HCT116 (cell line): ENCODE measurements around the gene CLCA2. TPM values are rescaled to one million over a fixed set of nuclear protein-coding genes. Genes with fewer than 3 reads are reported as not detected.

Source experiments
- ATAC-seq: fragments of 200-7000 bp; cut with Tn5 transposase; 2 replicates; pipeline ENCODE4 v1.9.1; 2020; ENCODE audit warnings: mild to moderate bottlenecking, moderate library complexity
- BruUV-seq: library from RNA; stranded (reverse); fragments of 400-500 nt; replicated peaks from 2 replicates; lab custom pipeline; 2021; lab: Mats Ljungman, UMichigan
- CTCF ChIA-PET: fragments of 300-600 bp; sonication (Branson Sonifier 250); formaldehyde crosslinking; loops from one replicate; lab custom pipeline; 2021; ENCODE audit warnings: antibody characterized with exemption; lab: Charles Lee
- POLR2A ChIA-PET: fragments of 300-600, 350-600 bp; sonication (Branson Sonifier 250); formaldehyde crosslinking; loops from one replicate; lab custom pipeline; 2021; ENCODE audit warnings: antibody characterized with exemption; lab: Charles Lee
- RAD21 ChIA-PET, 2 experiments: fragments of 300-600 bp; sonication (Branson Sonifier 250); formaldehyde crosslinking; loops; one replicate each; lab custom pipeline; 2023; ENCODE audit warnings: low total read pairs in 2 of 2; ENCODE audit not compliant: uncharacterized antibody in 2 of 2, unreplicated experiment in 2 of 2, low non-redundant PET in 1 of 2; lab: Charles Lee
- DNase-seq: peaks from one replicate; pipeline ENCODE4 v3.0.0-alpha.2; 2010; ENCODE audit warnings: low read depth, low spot score
- H2AFZ ChIP-seq: fragments of 200-600 bp; shearing (Covaris generic), sonication (generic); 2 replicates; pipeline ENCODE4 v1.6.1; 2017; ENCODE audit warnings: low read depth, mixed run types, mixed read lengths, antibody characterized with exemption, low read length; ENCODE audit not compliant: poor library complexity, severe bottlenecking
- H3K27ac ChIP-seq: 2 replicates; pipeline ENCODE4 v1.5.1; 2012; ENCODE audit warnings: low read depth, low read length
- H3K27me3 ChIP-seq: fragments of 200-600 bp; sonication (generic); 2 replicates; pipeline ENCODE4 v1.6.1; 2016; ENCODE audit warnings: mixed run types, low read length, mixed read lengths; ENCODE audit not compliant: insufficient read depth
- H3K36me3 ChIP-seq, 2 experiments: fragments of 200-500 bp in 1 of 2; fragments of 200-600 bp in 1 of 2; sonication (Bioruptor generic) in 1 of 2; sonication (generic) in 1 of 2; 2 replicates each; pipeline versions ENCODE4 v1.5.1 to v1.6.1; 2014 to 2016; ENCODE audit warnings: low read length in 2 of 2, inconsistent platforms in 1 of 2, mixed read lengths in 1 of 2, mixed run types in 1 of 2; ENCODE audit not compliant: insufficient read depth in 2 of 2, control insufficient read depth in 1 of 2
- H3K4me1 ChIP-seq, 2 experiments: fragments of 200-600 bp in 1 of 2; sonication (generic) in 1 of 2; 2 replicates each; pipeline versions ENCODE4 v1.5.1 to v1.6.1; 2012 to 2017; ENCODE audit warnings: low read length in 2 of 2, inconsistent platforms in 1 of 2, mild to moderate bottlenecking in 1 of 2, mixed read lengths in 1 of 2, mixed run types in 1 of 2, moderate library complexity in 1 of 2; ENCODE audit not compliant: insufficient read depth in 2 of 2, control insufficient read depth in 1 of 2
- H3K4me2 ChIP-seq: fragments of 200-600 bp; sonication (generic); 2 replicates; pipeline ENCODE4 v1.6.1; 2017; ENCODE audit warnings: mixed run types, low read length, mixed read lengths
- H3K4me3 ChIP-seq, 2 experiments: fragments of 200-600 bp in 1 of 2; sonication (generic) in 1 of 2; replicated peaks in 1 of 2; 2 replicates each; pipeline ENCODE4 v1.5.1; 2011 to 2016; ENCODE audit warnings: low read length in 2 of 2, control low read depth in 1 of 2, low read depth in 1 of 2, mild to moderate bottlenecking in 1 of 2, mixed read lengths in 1 of 2, mixed run types in 1 of 2
- H3K79me2 ChIP-seq: fragments of 200-600 bp; sonication (generic); 2 replicates; pipeline ENCODE4 v1.6.1; 2017; ENCODE audit warnings: mild to moderate bottlenecking, mixed run types, low read length, moderate library complexity, mixed read lengths; ENCODE audit not compliant: insufficient read depth
- H3K9ac ChIP-seq: fragments of 200-600 bp; sonication (generic); 2 replicates; pipeline ENCODE4 v1.6.1; 2016; ENCODE audit warnings: low read length, mixed read lengths
- H3K9me2 ChIP-seq: fragments of 200-600 bp; sonication (generic), shearing (Covaris generic); 2 replicates; pipeline ENCODE4 v1.6.1; 2017; ENCODE audit warnings: mixed run types, mild to moderate bottlenecking, moderate library complexity; ENCODE audit not compliant: insufficient read depth
- H3K9me3 ChIP-seq, 2 experiments: fragments of 200-500 bp in 1 of 2; fragments of 200-600 bp in 1 of 2; sonication (Bioruptor generic) in 1 of 2; sonication (generic) in 1 of 2; 2 replicates each; pipeline ENCODE4 v1.6.1; 2014 to 2017; ENCODE audit warnings: low read length in 2 of 2, mixed read lengths in 2 of 2, inconsistent platforms in 1 of 2, low read depth in 1 of 2, mild to moderate bottlenecking in 1 of 2, mixed run types in 1 of 2, moderate library complexity in 1 of 2; ENCODE audit not compliant: control insufficient read depth in 1 of 2, insufficient read depth in 1 of 2
- H4K20me1 ChIP-seq: fragments of 200-600 bp; sonication (generic), shearing (Covaris generic); 2 replicates; pipeline ENCODE4 v1.6.1; 2017; ENCODE audit warnings: mixed run types, mild to moderate bottlenecking, moderate library complexity; ENCODE audit not compliant: insufficient read depth
- CEBPB ChIP-seq: IDR thresholded peaks from 2 replicates; pipeline ENCODE4 v1.6.1; 2012; ENCODE audit warnings: low read depth
- ELF1 ChIP-seq: IDR thresholded peaks from 2 replicates; pipeline ENCODE4 v1.6.1; 2012; ENCODE audit warnings: low read depth, borderline replicate concordance
- MAX ChIP-seq: IDR thresholded peaks from 2 replicates; pipeline ENCODE4 v1.6.1; 2012
- POLR2A ChIP-seq: IDR thresholded peaks from 2 replicates; pipeline ENCODE4 v1.7.0; 2011; ENCODE audit warnings: borderline replicate concordance; ENCODE audit not compliant: insufficient read depth, insufficient read length; ENCODE audit errors: extremely low read depth
- SRF ChIP-seq: IDR thresholded peaks from 2 replicates; pipeline ENCODE4 v1.6.1; 2012; ENCODE audit warnings: low read depth
- TCF7L2 ChIP-seq: IDR thresholded peaks from 2 replicates; pipeline ENCODE4 v1.7.0; 2011; ENCODE audit warnings: borderline replicate concordance, inconsistent platforms; ENCODE audit not compliant: insufficient read depth, insufficient read length; ENCODE audit errors: extremely low read depth
- intact Hi-C: fragments of 100-400 bp; cut with micrococcal nuclease; formaldehyde crosslinking; loops from 2 replicates; pipeline ENCODE4 v1.10.0; 2022
- total RNA-seq: library from RNA; stranded (reverse); gene quantifications from one replicate; pipeline ENCODE4 v1.2.1, GENCODE V29; 2021; ENCODE audit not compliant: unreplicated experiment
- TF ChIP-seq, protein P1 (sequence below): IDR thresholded peaks from 2 replicates; pipeline ENCODE4 v1.6.1; 2012; ENCODE audit warnings: low read depth

Gene CLCA2
- total RNA-seq, 1 experiment from 2014 or later: not detected

GRCh38 chr1:86429835-86430234 is 5.9 kb downstream of the CLCA2 start:
- ChIA-PET RAD21 (no interaction called here), CTCF (no interaction called here), POLR2A (no interaction called here)
- Histone ChIP-seq H3K9ac (no peak overlapping the region), H2AFZ (no peak overlapping the region), H3K9me3 (no peaks in the 10 kb centered on the region), H3K36me3 (no peaks in the 10 kb centered on the region), H3K4me3 (no peak overlapping the region), H3K27me3 (no peaks in the 10 kb centered on the region), H4K20me1 (no peaks in the 10 kb centered on the region), H3K9me2 (no peaks in the 10 kb centered on the region), H3K79me2 (no peaks in the 10 kb centered on the region), H3K4me1 (no peaks in the 10 kb centered on the region), H3K27ac (no peak overlapping the region), H3K4me2 (no peak overlapping the region)
- intact Hi-C loops: no loop called here
- no TSS peak for BruUV-seq
- peak; percentile 40; the same call in 1 of the 2 replicates for TF ChIP-seq CEBPB
- no peak for TF ChIP-seq SRF
- no peak for TF ChIP-seq ELF1
- no peak for DNase-seq
- ATAC-seq: no peak

GRCh38 chr1:86430376-86430775 is 6.4 kb downstream of the CLCA2 start:
- TF ChIP-seq, protein P1, sequence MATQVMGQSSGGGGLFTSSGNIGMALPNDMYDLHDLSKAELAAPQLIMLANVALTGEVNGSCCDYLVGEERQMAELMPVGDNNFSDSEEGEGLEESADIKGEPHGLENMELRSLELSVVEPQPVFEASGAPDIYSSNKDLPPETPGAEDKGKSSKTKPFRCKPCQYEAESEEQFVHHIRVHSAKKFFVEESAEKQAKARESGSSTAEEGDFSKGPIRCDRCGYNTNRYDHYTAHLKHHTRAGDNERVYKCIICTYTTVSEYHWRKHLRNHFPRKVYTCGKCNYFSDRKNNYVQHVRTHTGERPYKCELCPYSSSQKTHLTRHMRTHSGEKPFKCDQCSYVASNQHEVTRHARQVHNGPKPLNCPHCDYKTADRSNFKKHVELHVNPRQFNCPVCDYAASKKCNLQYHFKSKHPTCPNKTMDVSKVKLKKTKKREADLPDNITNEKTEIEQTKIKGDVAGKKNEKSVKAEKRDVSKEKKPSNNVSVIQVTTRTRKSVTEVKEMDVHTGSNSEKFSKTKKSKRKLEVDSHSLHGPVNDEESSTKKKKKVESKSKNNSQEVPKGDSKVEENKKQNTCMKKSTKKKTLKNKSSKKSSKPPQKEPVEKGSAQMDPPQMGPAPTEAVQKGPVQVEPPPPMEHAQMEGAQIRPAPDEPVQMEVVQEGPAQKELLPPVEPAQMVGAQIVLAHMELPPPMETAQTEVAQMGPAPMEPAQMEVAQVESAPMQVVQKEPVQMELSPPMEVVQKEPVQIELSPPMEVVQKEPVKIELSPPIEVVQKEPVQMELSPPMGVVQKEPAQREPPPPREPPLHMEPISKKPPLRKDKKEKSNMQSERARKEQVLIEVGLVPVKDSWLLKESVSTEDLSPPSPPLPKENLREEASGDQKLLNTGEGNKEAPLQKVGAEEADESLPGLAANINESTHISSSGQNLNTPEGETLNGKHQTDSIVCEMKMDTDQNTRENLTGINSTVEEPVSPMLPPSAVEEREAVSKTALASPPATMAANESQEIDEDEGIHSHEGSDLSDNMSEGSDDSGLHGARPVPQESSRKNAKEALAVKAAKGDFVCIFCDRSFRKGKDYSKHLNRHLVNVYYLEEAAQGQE: no peak
- TF ChIP-seq POLR2A (no peak), MAX (no peak), TCF7L2 (no peak)
- no peak for ATAC-seq
- intact Hi-C loops: no loop called here
- Histone ChIP-seq H3K9me2 (no peaks in the 10 kb centered on the region), H3K27ac (no peak overlapping the region), H3K4me3 (no peak overlapping the region), H2AFZ (no peak overlapping the region), H3K9me3 (no peaks in the 10 kb centered on the region), H3K79me2 (no peaks in the 10 kb centered on the region), H4K20me1 (no peaks in the 10 kb centered on the region), H3K27me3 (no peaks in the 10 kb centered on the region), H3K4me1 (no peaks in the 10 kb centered on the region), H3K9ac (no peak overlapping the region), H3K36me3 (no peaks in the 10 kb centered on the region), H3K4me2 (no peak overlapping the region)
- ChIA-PET RAD21 (no interaction called here), POLR2A (no interaction called here), CTCF (no interaction called here)
- DNase-seq: no peak
- no TSS peak for BruUV-seq
